GM12864 (cell line): Measurements from ENCODE around the gene C22orf15.

Experiments used
- DNase-seq: peaks from one replicate; pipeline ENCODE4 v3.0.0-alpha.2; 2011; ENCODE audit warnings: low read depth
- H3K4me3 ChIP-seq: 2 replicates; pipeline ENCODE4 v1.5.1; 2011; ENCODE audit warnings: mild to moderate bottlenecking, low read depth, low read length, control low read depth
- TF ChIP-seq, protein P1 (sequence below): IDR thresholded peaks from 2 replicates; pipeline ENCODE4 v1.5.1; 2011; ENCODE audit warnings: low read depth, mild to moderate bottlenecking, moderate library complexity, low read length, control low read depth, inconsistent platforms; ENCODE audit errors: missing control alignments

Gene C22orf15

DNA sequence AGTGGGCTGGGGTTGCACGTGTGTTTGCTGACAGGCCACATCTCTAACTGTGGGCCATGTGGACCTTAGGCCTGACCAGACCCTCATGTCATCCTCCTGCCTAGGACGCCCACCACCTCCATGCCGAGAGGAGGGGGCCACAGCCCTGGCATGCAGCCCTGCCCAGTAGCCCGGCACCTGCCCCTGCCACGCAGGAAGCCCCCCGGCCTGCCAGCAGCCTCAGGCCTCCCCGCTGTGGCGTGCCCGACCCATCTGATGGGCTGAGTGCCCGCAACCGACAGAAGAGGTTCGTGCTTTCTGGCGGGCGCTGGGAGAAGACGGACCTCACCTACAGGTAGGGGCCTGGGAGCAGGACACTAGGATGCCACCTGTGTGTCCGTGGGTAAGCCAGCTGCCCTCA is 16.3 kb downstream of the C22orf15 start:
- TF ChIP-seq, protein P1, sequence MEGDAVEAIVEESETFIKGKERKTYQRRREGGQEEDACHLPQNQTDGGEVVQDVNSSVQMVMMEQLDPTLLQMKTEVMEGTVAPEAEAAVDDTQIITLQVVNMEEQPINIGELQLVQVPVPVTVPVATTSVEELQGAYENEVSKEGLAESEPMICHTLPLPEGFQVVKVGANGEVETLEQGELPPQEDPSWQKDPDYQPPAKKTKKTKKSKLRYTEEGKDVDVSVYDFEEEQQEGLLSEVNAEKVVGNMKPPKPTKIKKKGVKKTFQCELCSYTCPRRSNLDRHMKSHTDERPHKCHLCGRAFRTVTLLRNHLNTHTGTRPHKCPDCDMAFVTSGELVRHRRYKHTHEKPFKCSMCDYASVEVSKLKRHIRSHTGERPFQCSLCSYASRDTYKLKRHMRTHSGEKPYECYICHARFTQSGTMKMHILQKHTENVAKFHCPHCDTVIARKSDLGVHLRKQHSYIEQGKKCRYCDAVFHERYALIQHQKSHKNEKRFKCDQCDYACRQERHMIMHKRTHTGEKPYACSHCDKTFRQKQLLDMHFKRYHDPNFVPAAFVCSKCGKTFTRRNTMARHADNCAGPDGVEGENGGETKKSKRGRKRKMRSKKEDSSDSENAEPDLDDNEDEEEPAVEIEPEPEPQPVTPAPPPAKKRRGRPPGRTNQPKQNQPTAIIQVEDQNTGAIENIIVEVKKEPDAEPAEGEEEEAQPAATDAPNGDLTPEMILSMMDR: no peak
- no peak overlapping the region for H3K4me3 ChIP-seq
- no peak for DNase-seq

DNA sequence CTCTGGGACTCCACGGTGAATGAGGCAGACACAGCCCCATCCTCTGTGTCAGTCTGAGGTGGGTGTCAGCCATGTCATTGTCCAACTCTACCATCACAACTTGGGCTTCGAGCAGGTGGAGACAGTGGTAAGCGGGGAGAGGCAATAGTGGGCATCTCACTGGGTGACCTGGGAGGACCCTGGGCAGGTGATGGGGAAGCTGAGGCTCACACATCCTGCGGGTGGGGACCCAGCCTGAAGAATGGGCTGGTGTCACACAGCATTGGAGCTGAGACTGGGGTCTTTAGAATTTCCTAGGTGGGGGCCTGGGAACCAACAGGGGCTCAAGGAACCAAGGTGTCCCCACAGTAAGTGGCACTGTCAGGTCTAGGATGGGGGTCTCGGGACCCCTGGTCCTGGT is 16.9 kb downstream of the C22orf15 start:
- DNase-seq: no peak
- TF ChIP-seq, protein P1: no peak

DNA sequence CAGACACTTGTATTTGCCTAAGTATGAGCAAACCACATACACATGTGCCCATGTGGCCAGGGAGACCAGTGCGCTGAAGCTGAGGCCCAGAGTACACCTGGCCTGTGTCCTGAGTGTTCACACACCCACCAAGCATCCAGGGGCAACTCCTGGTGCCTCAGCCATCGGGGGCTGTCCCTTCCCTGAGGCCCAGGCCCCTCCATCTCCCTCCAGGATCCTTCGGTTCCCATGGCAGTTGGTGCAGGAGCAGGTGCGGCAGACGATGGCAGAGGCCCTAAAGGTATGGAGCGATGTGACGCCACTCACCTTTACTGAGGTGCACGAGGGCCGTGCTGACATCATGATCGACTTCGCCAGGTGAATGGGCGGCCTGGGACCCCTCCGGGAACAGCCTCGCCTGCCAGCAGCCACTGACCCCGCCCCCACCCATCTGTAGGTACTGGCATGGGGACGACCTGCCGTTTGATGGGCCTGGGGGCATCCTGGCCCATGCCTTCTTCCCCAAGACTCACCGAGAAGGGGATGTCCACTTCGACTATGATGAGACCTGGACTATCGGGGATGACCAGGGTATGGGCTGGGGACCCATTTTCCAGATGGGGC is 17.5 kb downstream of the C22orf15 start:
- TF ChIP-seq, protein P1: no peak
- no peak for DNase-seq
- no peak overlapping the region for H3K4me3 ChIP-seq

More for the DNA sequence above, 16.9 kb downstream of the C22orf15 start:
- no peak overlapping the region for H3K4me3 ChIP-seq

DNA sequence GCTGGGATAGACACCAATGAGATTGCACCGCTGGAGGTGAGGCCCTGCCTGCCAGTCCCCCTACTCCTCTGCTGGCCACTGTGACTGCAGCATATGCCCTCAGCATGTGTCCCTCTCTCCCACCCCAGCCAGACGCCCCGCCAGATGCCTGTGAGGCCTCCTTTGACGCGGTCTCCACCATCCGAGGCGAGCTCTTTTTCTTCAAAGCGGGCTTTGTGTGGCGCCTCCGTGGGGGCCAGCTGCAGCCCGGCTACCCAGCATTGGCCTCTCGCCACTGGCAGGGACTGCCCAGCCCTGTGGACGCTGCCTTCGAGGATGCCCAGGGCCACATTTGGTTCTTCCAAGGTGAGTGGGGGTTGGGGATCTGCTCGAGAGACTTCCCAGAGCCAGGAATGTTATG is 18.3 kb downstream of the C22orf15 start:
- no peak for DNase-seq
- TF ChIP-seq, protein P1: no peak
- no peak overlapping the region for H3K4me3 ChIP-seq

DNA sequence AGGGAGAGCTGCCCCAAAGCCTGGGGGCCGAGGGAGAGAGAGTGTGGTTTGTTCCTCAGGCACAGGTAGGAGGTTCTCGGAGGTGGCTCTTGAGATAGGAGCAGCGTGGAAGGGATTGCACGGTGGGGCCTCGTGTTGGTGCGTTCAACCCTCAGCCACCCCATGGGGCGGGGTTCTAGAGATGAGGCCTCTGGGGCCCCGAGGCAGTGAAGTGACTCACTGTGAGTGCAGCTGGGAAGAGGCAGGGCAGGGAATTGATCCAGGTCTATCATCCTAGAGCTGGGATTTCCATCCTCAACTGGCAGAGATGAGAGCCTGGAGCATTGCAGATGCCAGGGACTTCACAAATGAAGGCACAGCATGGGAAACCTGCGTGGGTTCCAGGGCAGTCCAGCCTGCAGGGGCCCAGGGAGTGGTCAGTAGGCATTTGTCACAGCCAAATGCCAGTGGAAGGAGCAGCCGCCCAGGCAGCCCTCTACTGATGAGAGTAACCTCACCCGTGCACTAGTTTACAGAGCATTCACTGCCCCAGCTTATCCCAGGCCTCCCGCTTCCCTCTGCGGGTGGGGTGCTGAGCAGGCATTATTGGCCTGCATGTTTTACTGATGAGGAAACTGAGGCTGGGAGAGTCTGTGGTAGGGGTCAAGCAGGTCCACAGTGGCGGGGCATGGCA is 18.9 kb downstream of the C22orf15 start:
- DNase-seq: no peak
- TF ChIP-seq, protein P1: no peak

DNA sequence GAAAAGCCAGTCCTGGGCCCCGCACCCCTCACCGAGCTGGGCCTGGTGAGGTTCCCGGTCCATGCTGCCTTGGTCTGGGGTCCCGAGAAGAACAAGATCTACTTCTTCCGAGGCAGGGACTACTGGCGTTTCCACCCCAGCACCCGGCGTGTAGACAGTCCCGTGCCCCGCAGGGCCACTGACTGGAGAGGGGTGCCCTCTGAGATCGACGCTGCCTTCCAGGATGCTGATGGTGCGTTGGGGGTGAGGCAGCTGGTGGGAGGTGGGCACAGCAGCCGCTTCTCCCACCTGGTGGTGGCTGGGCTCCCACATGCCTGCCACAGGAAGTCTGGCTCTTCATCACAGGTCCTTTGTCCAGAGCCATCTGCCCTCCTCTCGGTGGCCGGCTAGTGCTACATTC is 19.5 kb downstream of the C22orf15 start:
- no peak for DNase-seq
- no peak overlapping the region for H3K4me3 ChIP-seq
- TF ChIP-seq, protein P1: no peak

More for the DNA sequence above, 18.9 kb downstream of the C22orf15 start:
- no peak overlapping the region for H3K4me3 ChIP-seq

DNA sequence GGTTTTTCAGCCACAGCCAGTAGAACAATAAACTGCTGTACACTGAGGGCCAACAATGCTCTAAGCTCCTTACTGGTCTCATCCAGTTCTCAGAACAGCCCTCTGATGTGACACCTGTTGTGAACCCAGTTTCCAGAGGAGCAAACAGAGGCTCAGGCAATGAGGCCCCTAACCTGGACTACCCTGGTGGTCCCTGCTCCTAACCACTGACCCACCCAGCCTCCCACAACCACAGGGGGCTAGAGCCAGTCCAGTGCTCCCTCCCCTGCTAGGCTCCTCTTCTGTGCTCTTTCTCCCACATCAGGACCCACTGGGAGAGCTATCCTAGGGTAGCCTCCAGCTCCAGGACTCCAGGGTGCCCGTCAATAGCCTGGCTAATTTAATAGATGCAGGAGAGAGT is 19.9 kb downstream of the C22orf15 start:
- no peak overlapping the region for H3K4me3 ChIP-seq
- no peak for DNase-seq
- TF ChIP-seq, protein P1: no peak
